ENCODE data around the gene GNG12. TPM values are rescaled to one million over a fixed set of nuclear protein-coding genes. Genes with fewer than 3 reads are reported as not detected.

Gene GNG12
- total RNA-seq, 1 experiment from 2014 or later: 23.7 TPM

GRCh38 chr1:67723126-67723525, 110.1 kb downstream of the GNG12 start:
- Mint-ChIP-seq H3K36me3 (no peaks in the 10 kb centered on the region), H3K4me3 (no peak overlapping the region), H3K27ac (no peak overlapping the region), H3K9me3 (no peaks in the 10 kb centered on the region), H3K27me3 (ENCODE audit: low read depth) (no peaks in the 10 kb centered on the region), H3K4me1 (peaks cover 17% of the 10 kb centered on the region)
- POLR2A ChIA-PET: interaction anchor here (0.5 kb wide), 1 partner anchor 275 kb away, joined by 3 read pairs; no protein-coding TSS in a partner anchor
- DNase-seq (ENCODE audit: low spot score) (no peak), ATAC-seq (no peak)
- TF ChIP-seq SMAD4 (CRISPR knock-in tag; IDR thresholded peaks at IDR 0.05) (no peak), ZNF317 (CRISPR knock-in tag; IDR thresholded peaks at IDR 0.05; ENCODE audit: borderline replicate concordance, low read depth) (no peak), USF1 (CRISPR knock-in tag; IDR thresholded peaks at IDR 0.05) (no peak), OVOL2 (CRISPR knock-in tag; IDR thresholded peaks at IDR 0.05; ENCODE audit: borderline replicate concordance) (no peak), ZBTB21 (CRISPR knock-in tag; IDR thresholded peaks at IDR 0.05; ENCODE audit: borderline replicate concordance) (no peak)
- CTCF ChIA-PET: no interaction called here

- TF ChIP-seq ZNF219 (CRISPR knock-in tag; IDR thresholded peaks at IDR 0.05; ENCODE audit: borderline replicate concordance) (no peak), HMGA2 (CRISPR knock-in tag; IDR thresholded peaks at IDR 0.05) (no peak)
- CTCF ChIA-PET: interaction anchor here (1.6 to 3.2 kb wide), 3 partner anchors 9 to 38 kb away, joined by 3 to 20 read pairs (median 3); no protein-coding TSS in a partner anchor
- H3K9me3 Mint-ChIP-seq: no peaks in the 10 kb centered on the region
- H3K27me3 Mint-ChIP-seq (ENCODE audit: low read depth): no peaks in the 10 kb centered on the region
- no peak overlapping the region for H3K4me3 Mint-ChIP-seq
- ATAC-seq: no peak
- no peak for DNase-seq (ENCODE audit: low spot score)
- no peaks in the 10 kb centered on the region for H3K36me3 Mint-ChIP-seq
- no peak overlapping the region for H3K27ac Mint-ChIP-seq
- POLR2A ChIA-PET: interaction anchor here (0.5 kb wide), 1 partner anchor 275 kb away, joined by 3 read pairs; no protein-coding TSS in a partner anchor
- H3K4me1 Mint-ChIP-seq: peaks cover 17% of the 10 kb centered on the region
Measured at GRCh38 chr1:67722292-67722944, 110.8 kb downstream of the GNG12 start.

GRCh38 chr1:67721650-67722291, 111.5 kb downstream of the GNG12 start:
- TF ChIP-seq ZNF416 (CRISPR knock-in tag; IDR thresholded peaks at IDR 0.05) (no peak), STAT6 (CRISPR knock-in tag; conservative IDR thresholded peaks at IDR 0.05; ENCODE audit: low read depth) (no peak), TEAD4 (CRISPR knock-in tag; IDR thresholded peaks at IDR 0.05) (no peak), SP1 (CRISPR knock-in tag; conservative IDR thresholded peaks at IDR 0.05) (no peak), KAT7 (CRISPR knock-in tag; IDR thresholded peaks at IDR 0.05; ENCODE audit: borderline replicate concordance) (no peak), EMX1 (CRISPR knock-in tag; IDR thresholded peaks at IDR 0.05) (no peak), SMAD4 (CRISPR knock-in tag; IDR thresholded peaks at IDR 0.05) (no peak), CREM (CRISPR knock-in tag; IDR thresholded peaks at IDR 0.05) (no peak), USF2 (CRISPR knock-in tag; IDR thresholded peaks at IDR 0.05) (no peak), MAX (CRISPR knock-in tag; IDR thresholded peaks at IDR 0.05) (no peak), CBFB (CRISPR knock-in tag; IDR thresholded peaks at IDR 0.05; ENCODE audit: low read depth) (no peak), ZNF512 (CRISPR knock-in tag; IDR thresholded peaks at IDR 0.05; ENCODE audit: borderline replicate concordance) (no peak), RELA (CRISPR knock-in tag; IDR thresholded peaks at IDR 0.05; ENCODE audit: borderline replicate concordance) (no peak)
- peaks cover 17% of the 10 kb centered on the region for H3K4me1 Mint-ChIP-seq
- ATAC-seq (peak; percentile 71), DNase-seq (ENCODE audit: low spot score) (no peak)
- no peak overlapping the region for H3K4me3 Mint-ChIP-seq
- H3K27me3 Mint-ChIP-seq (ENCODE audit: low read depth): no peaks in the 10 kb centered on the region
- no peaks in the 10 kb centered on the region for H3K9me3 Mint-ChIP-seq
- no peak overlapping the region for H3K27ac Mint-ChIP-seq
- POLR2A ChIA-PET: no interaction called here
- CTCF ChIA-PET: interaction anchor here (1.0 to 3.2 kb wide), 6 partner anchors 9 to 44 kb away, joined by 3 to 20 read pairs (median 5); no protein-coding TSS in a partner anchor
- no peaks in the 10 kb centered on the region for H3K36me3 Mint-ChIP-seq
